Heart right ventricle (tissue), 16 donors: ENCODE results near the gene MAP4K1. TPM values are rescaled to one million over a fixed set of nuclear protein-coding genes. Genes with fewer than 3 reads are reported as not detected.
A peak's percentile ranks its signal among the peaks of the same experiment; 100 is the strongest.

Experiments
- ATAC-seq, 8 donors: fragments of 200-7000 bp; cut with Tn5 transposase; one replicate each; pipeline ENCODE4 v1.9.1; 2020; ENCODE audit warnings: mild to moderate bottlenecking in 8 of 8, moderate library complexity in 8 of 8, moderate number of reproducible peaks in 1 of 8
- DNase-seq, 2 donors: peaks; one replicate each; pipeline ENCODE4 v3.0.0-alpha.2; 2020
- H3K27ac ChIP-seq, 10 donors: fragments of 200-600 bp; sonication (generic) in 2 of 10; one replicate each; pipeline versions ENCODE4 v1.5.0 to v1.8.0; 2020 to 2022; ENCODE audit warnings: mild to moderate bottlenecking in 3 of 10
- H3K27me3 ChIP-seq, 7 donors: fragments of 200-600 bp; one replicate each; pipeline ENCODE4 v1.8.0; 2021 to 2022; ENCODE audit warnings: mild to moderate bottlenecking in 2 of 7
- H3K36me3 ChIP-seq, 9 donors: fragments of 200-600 bp; sonication (generic) in 1 of 9; one replicate each; pipeline versions ENCODE4 v1.5.0 to v1.8.0; 2020 to 2022; ENCODE audit warnings: mild to moderate bottlenecking in 2 of 9
- H3K4me1 ChIP-seq, 9 donors: fragments of 200-600 bp; sonication (generic) in 1 of 9; one replicate each; pipeline versions ENCODE4 v1.5.0 to v1.8.0; 2020 to 2022; ENCODE audit warnings: mild to moderate bottlenecking in 4 of 9
- H3K4me3 ChIP-seq, 10 donors: fragments of 200-600 bp; sonication (generic) in 2 of 10; one replicate each; pipeline versions ENCODE4 v1.5.0 to v1.8.0; 2020 to 2022; ENCODE audit warnings: mild to moderate bottlenecking in 7 of 10, moderate library complexity in 2 of 10
- H3K9me3 ChIP-seq, 11 donors: fragments of 200-600 bp in 10 of 11; sonication (generic) in 2 of 11; one replicate each; pipeline versions ENCODE4 v1.5.0 to v1.8.0; 2013 to 2022; ENCODE audit warnings: mild to moderate bottlenecking in 2 of 11, control low read depth in 1 of 11, moderate library complexity in 1 of 11
- WGBS, 2 donors: extraction: QIAGEN DNeasy Blood & Tissue Kit; methylation state at CpG; one replicate each; pipeline ENCODE4 v1.1.7; 2013; ENCODE audit warnings: inconsistent platforms in 1 of 2; 5-methylcytosine and 5-hydroxymethylcytosine counted together
- intact Hi-C, 10 donors: fragments of 100-400 bp; cut with DNase I; formaldehyde crosslinking; loops; one replicate each; pipeline versions ENCODE4 v1.11.1 to v1.14.2; 2022
- polyA plus RNA-seq, 2 donors: library from polyadenylated mRNA; stranded (reverse); fragments of 200-250 nt; gene quantifications; one replicate each; pipeline ENCODE4 v1.2.3, GENCODE V29; 2013
- total RNA-seq, 10 donors: library from RNA; stranded (reverse); fragmentation: NEBNext Ultra II Directional in 3 of 10; extraction: Animal tissue kit (Norgen Biotek cat#: 25700) in 3 of 10; gene quantifications; one replicate each; pipeline versions ENCODE4 v1.2.1 to v1.2.4, GENCODE V29; 2021 to 2023
- TF ChIP-seq, protein P1 (sequence below), 9 donors: fragments of 200-600 bp; sonication (generic) in 2 of 9; IDR thresholded peaks; one replicate each; pipeline versions ENCODE4 v1.5.0 to v1.8.0; 2021 to 2022; ENCODE audit warnings: antibody characterized with exemption in 9 of 9, mild to moderate bottlenecking in 5 of 9, moderate library complexity in 1 of 9
- donor health status: Arrhythmogenic right ventricular cardiomyopathy.
- donor health status: ischemic (EF 13 %, LVEDD 7.1; RV severe dilation, severe dysfunction).
- donor health status: healthy with polysubstance abuse.
- donor health status: DM: no; HTN: yes; CAD: no.
- donor health status: DM: no; HTN: no; CAD: no.
- donor health status: ischemic (EF 25% LVEDD 6.9; RV normal size, moderate dysfunction).
- donor health status: ischemic (EF 25% LVEDD 5.7; RV mildly dilated, moderate dysfunction).
- donor health status: healthy.
- donor health status: DM: yes; HTN: yes; CAD: no.
- donor health status: Ischemic cardiomyopathy.
- donor health status: ischemic (EF 35%, LVEDD 5.7; RV mildly dilated, moderate dysfunction).
- donor health status: nonischemic (EF 11% LVEDD 7.7; RV severe dilation, severe dysfunction).
- donor health status: DM: yes; HTN: yes; CAD: no.
- donor health status: PGD.
- donor health status: ischemic (EF 29% LVEDD 5.4; RV normal size, mild dysfunction).
- donor health status: nonischemic (EF 23%, LVEDD 6.1; RV moderate dilation, normal function).

Gene MAP4K1
- total and polyA plus RNA-seq, 12 donors = 0.52 to 9.1 (median 1.5) TPM

- TF ChIP-seq, protein P1, sequence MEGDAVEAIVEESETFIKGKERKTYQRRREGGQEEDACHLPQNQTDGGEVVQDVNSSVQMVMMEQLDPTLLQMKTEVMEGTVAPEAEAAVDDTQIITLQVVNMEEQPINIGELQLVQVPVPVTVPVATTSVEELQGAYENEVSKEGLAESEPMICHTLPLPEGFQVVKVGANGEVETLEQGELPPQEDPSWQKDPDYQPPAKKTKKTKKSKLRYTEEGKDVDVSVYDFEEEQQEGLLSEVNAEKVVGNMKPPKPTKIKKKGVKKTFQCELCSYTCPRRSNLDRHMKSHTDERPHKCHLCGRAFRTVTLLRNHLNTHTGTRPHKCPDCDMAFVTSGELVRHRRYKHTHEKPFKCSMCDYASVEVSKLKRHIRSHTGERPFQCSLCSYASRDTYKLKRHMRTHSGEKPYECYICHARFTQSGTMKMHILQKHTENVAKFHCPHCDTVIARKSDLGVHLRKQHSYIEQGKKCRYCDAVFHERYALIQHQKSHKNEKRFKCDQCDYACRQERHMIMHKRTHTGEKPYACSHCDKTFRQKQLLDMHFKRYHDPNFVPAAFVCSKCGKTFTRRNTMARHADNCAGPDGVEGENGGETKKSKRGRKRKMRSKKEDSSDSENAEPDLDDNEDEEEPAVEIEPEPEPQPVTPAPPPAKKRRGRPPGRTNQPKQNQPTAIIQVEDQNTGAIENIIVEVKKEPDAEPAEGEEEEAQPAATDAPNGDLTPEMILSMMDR (IDR thresholded peaks at IDR 0.05) = no peak
- 26 to 27% methylated on average over 7 of the region's 7 CpGs for WGBS, 2 donors
- H3K36me3 ChIP-seq = peaks cover 0 to 33% (median 0%) of the 10 kb centered on the region in 9 donors
- intact Hi-C loops = loop anchor here in 6 of 10 donors (5.0 to 10.0 kb wide), 8 partner anchors 39 to 192 kb away; partner anchors contain the start of genes ECH1 (in 1 of the 6) and HNRNPL (in 1 of the 6)
- no peaks in the 10 kb centered on the region for H3K9me3 ChIP-seq
- H3K4me1 ChIP-seq = peaks cover 37 to 90% (median 87%) of the 10 kb centered on the region in 9 donors
- H3K27ac ChIP-seq = peak overlapping the region; percentile 77 to 99 (median 96)
- H3K4me3 ChIP-seq = peak overlapping the region in 5 of 10 donors; percentile 1 to 98 (median 75)
- no peak for DNase-seq
- peak in 1 of 8 donors; percentile 19 for ATAC-seq
- H3K27me3 ChIP-seq = no peaks in the 10 kb centered on the region
Observed at GRCh38 chr19:38653028-38653571, 35.3 kb upstream of the MAP4K1 start.

GRCh38 chr19:38650911-38651584 lies 33.3 kb upstream of the MAP4K1 start:
- DNase-seq = no peak
- H3K27ac ChIP-seq = peak overlapping the region; percentile 77 to 99 (median 96)
- H3K4me3 ChIP-seq = peak overlapping the region; percentile 74 to 99 (median 86)
- H3K36me3 ChIP-seq = peaks cover 0 to 19% (median 0%) of the 10 kb centered on the region in 9 donors
- H3K4me1 ChIP-seq = peaks cover 26 to 76% (median 72%) of the 10 kb centered on the region in 9 donors
- ATAC-seq = peak in 4 of 8 donors; percentile 0 to 50 (median 4)
- WGBS, 2 donors = 38% methylated on average over 12 of the region's 12 CpGs
- no peaks in the 10 kb centered on the region for H3K27me3 ChIP-seq
- TF ChIP-seq, protein P1 (IDR thresholded peaks at IDR 0.05) = no peak
- H3K9me3 ChIP-seq = no peaks in the 10 kb centered on the region
- intact Hi-C loops = loop anchor here in 6 of 10 donors (5.0 to 10.0 kb wide), 8 partner anchors 41 to 194 kb away; partner anchors contain the start of genes ECH1 (in 1 of the 6) and HNRNPL (in 1 of the 6)

- ATAC-seq (peak in 3 of 8 donors; percentile 0 to 3 (median 3)), DNase-seq (no peak)
- intact Hi-C loops = loop anchor here in 6 of 10 donors (5.0 to 10.0 kb wide), 8 partner anchors 42 to 195 kb away; partner anchors contain the start of genes ECH1 (in 1 of the 6) and HNRNPL (in 1 of the 6)
- Histone ChIP-seq H3K4me1 (peaks cover 21 to 68% (median 64%) of the 10 kb centered on the region in 9 donors), H3K27me3 (no peaks in the 10 kb centered on the region), H3K9me3 (no peaks in the 10 kb centered on the region), H3K4me3 (peak overlapping the region; percentile 74 to 99 (median 86)), H3K36me3 (peaks cover 0 to 11% (median 0%) of the 10 kb centered on the region in 9 donors), H3K27ac (peak overlapping the region; percentile 77 to 99 (median 96))
- 14 to 20% methylated on average over 8 of the region's 8 CpGs for WGBS, 2 donors
- TF ChIP-seq, protein P1 (IDR thresholded peaks at IDR 0.05) = no peak
Observed at GRCh38 chr19:38650172-38650775, 32.5 kb upstream of the MAP4K1 start.
